Neutrophil (primary cell): Measurements from ENCODE around the gene ZFP36L2.

Experiments
- H3K27ac ChIP-seq: fragments of 200-600 bp; sonication (generic); 2 replicates; pipeline ENCODE4 v1.5.1; 2016; ENCODE audit warnings: mild to moderate bottlenecking, moderate library complexity
- H3K27me3 ChIP-seq: fragments of 200-600 bp; sonication (generic); 2 replicates; pipeline ENCODE4 v1.6.0; 2016; ENCODE audit warnings: mild to moderate bottlenecking
- H3K36me3 ChIP-seq: fragments of 200-600 bp; sonication (generic); 2 replicates; pipeline ENCODE4 v1.5.1; 2017
- H3K4me1 ChIP-seq, 2 experiments: fragments of 200-600 bp in 1 of 2; sonication (generic) in 1 of 2; 1 replicate in 1 of 2; 2 replicates in 1 of 2; pipeline versions ENCODE4 v1.5.1 to v1.6.1; 2013 to 2016; ENCODE audit warnings: low read depth in 1 of 2, low read length in 1 of 2, mild to moderate bottlenecking in 1 of 2, moderate library complexity in 1 of 2; ENCODE audit not compliant: control insufficient read depth in 1 of 2, insufficient read depth in 1 of 2
- H3K4me3 ChIP-seq, 2 experiments: fragments of 200-600 bp in 1 of 2; sonication (generic) in 1 of 2; 1 replicate in 1 of 2; 2 replicates in 1 of 2; pipeline ENCODE4 v1.5.1; 2013 to 2016; ENCODE audit warnings: low read depth in 1 of 2, low read length in 1 of 2, mild to moderate bottlenecking in 1 of 2, moderate library complexity in 1 of 2
- H3K9me3 ChIP-seq: fragments of 200-600 bp; sonication (generic); 2 replicates; pipeline ENCODE4 v1.5.1; 2016
- TF ChIP-seq, protein P1 (sequence below): fragments of 200-600 bp; sonication (generic); IDR thresholded peaks from 2 replicates; pipeline ENCODE4 v1.5.1; 2016; ENCODE audit warnings: antibody characterized with exemption

The ZFP36L2 gene

DNA sequence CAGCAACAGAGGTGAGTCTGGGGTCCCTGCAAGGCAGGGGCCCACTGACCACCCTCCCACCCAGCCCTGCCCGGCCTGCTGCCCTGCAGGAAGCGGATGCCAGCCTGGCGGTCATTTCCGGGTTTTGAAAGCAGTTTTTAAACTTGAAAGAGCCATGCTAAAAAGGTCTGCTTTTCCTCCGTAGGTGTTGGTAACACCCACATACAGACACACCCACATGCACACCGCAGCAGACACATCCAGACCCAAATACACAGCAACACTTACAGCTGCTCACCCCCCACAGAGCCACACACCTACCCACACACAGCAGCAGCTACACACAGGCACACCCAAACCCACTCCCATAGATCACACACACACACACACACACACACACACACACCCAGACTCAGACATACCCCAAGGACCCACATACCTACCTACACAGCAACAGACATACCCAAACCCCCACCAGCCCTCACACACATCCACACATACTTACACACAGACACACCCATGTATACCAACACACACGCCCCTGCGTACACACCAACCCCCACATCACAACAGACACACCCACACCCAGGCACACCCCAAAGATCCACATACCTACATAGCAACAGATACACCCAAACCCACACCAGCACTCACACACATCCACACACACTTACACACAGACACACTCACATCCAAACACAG, 7.6 kb downstream of the ZFP36L2 start:
- Histone ChIP-seq H3K27me3 (no peaks in the 10 kb centered on the region), H3K4me3 (peak overlapping the region; percentile 99 to 100), H3K27ac (peak overlapping the region; percentile 97), H3K36me3 (peaks cover 22% of the 10 kb centered on the region), H3K9me3 (no peaks in the 10 kb centered on the region), H3K4me1 (peaks cover 81 to 91% of the 10 kb centered on the region in 2 experiments)
- TF ChIP-seq, protein P1, sequence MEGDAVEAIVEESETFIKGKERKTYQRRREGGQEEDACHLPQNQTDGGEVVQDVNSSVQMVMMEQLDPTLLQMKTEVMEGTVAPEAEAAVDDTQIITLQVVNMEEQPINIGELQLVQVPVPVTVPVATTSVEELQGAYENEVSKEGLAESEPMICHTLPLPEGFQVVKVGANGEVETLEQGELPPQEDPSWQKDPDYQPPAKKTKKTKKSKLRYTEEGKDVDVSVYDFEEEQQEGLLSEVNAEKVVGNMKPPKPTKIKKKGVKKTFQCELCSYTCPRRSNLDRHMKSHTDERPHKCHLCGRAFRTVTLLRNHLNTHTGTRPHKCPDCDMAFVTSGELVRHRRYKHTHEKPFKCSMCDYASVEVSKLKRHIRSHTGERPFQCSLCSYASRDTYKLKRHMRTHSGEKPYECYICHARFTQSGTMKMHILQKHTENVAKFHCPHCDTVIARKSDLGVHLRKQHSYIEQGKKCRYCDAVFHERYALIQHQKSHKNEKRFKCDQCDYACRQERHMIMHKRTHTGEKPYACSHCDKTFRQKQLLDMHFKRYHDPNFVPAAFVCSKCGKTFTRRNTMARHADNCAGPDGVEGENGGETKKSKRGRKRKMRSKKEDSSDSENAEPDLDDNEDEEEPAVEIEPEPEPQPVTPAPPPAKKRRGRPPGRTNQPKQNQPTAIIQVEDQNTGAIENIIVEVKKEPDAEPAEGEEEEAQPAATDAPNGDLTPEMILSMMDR, result peak; percentile 49

- peak overlapping the region; percentile 97 for H3K27ac ChIP-seq
- peaks cover 87 to 91% of the 10 kb centered on the region in 2 experiments for H3K4me1 ChIP-seq
- TF ChIP-seq, protein P1, result no peak
- H3K4me3 ChIP-seq, result peak overlapping the region; percentile 99 to 100
- no peaks in the 10 kb centered on the region for H3K27me3 ChIP-seq
- H3K36me3 ChIP-seq, result peaks cover 16% of the 10 kb centered on the region
- H3K9me3 ChIP-seq, result no peaks in the 10 kb centered on the region
These were observed 8.2 kb downstream of the ZFP36L2 start for GRCh38 chr2:43218155-43218701.

DNA sequence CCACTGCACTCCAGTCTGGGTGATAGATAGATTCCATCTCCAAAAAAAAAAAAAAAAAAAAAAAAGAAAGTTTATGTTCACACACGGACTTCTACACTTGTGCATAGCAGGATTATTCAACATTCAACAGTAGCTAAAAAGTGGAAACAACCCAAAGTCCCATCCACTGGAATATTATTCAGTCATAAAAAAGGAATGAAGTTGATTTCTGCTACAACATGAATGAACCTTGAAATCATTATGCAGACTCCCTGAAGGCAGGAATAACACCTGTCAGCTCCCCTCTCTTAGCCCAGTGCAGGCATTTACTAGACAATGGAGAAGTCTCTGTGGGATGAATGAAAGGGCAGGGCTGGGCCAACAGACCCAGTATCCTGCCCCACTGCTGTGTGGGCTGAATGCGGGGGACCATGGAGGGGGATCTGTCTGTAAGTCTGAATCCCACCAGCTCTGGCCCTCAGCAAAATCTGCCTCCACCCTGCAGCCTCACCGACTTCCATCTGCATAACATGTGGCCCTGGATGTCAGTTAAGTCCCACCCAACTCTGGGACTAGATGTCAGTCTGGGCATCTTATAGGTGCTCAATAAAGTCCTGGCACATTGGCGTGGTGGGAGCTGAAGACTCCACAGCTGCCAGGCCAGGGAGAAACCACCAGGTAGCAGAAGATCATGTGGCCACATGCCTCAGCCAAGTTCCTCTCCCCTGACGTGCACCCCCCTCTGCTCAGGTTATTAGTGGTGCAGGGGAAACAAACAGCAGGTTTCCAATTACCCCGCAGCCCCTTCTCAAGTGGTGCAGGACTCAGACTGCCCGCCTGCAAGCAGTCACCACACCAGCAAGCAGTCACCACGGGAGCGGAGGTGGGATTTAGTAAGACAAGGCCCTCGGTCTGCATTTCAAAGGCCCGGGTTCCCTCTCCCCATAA, 8.9 kb downstream of the ZFP36L2 start:
- TF ChIP-seq, protein P1, result peak; percentile 27
- no peaks in the 10 kb centered on the region for H3K9me3 ChIP-seq
- H3K4me1 ChIP-seq, result peaks cover 91 to 94% of the 10 kb centered on the region in 2 experiments
- H3K27me3 ChIP-seq, result no peaks in the 10 kb centered on the region
- peak overlapping the region; percentile 97 for H3K27ac ChIP-seq
- H3K36me3 ChIP-seq, result peaks cover 8% of the 10 kb centered on the region
- peak overlapping the region; percentile 99 to 100 for H3K4me3 ChIP-seq

DNA sequence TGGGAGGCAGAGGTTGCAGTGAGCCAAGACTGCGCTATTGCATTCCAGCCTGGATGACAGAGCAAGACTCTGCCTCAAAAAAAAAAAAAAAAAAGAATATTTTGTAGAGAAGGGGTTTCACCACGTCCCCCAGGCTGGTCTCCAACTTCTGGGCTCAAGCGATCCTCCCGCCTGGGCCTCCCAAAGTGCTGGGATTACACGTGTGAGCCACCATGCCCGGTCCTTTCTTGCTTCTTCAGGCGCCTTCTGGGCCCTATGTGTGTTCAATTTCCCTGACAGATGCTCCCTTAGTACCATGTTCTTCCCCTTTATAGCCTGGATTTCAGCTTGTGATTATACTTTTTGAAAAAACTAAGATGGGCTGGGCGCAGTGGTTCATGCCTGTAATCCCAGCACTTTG, 9.8 kb downstream of the ZFP36L2 start:
- no peaks in the 10 kb centered on the region for H3K27me3 ChIP-seq
- peak overlapping the region; percentile 32 for H3K27ac ChIP-seq
- H3K4me1 ChIP-seq, result peaks cover 91 to 94% of the 10 kb centered on the region in 2 experiments
- H3K36me3 ChIP-seq, result no peaks in the 10 kb centered on the region
- TF ChIP-seq, protein P1, result no peak
- H3K9me3 ChIP-seq, result no peaks in the 10 kb centered on the region
- no peak overlapping the region for H3K4me3 ChIP-seq

- H3K4me3 ChIP-seq, result no peak overlapping the region
- TF ChIP-seq, protein P1, result no peak
- H3K27me3 ChIP-seq, result no peaks in the 10 kb centered on the region
- peak overlapping the region; percentile 10 for H3K27ac ChIP-seq
- H3K9me3 ChIP-seq, result no peaks in the 10 kb centered on the region
- peaks cover 91 to 94% of the 10 kb centered on the region in 2 experiments for H3K4me1 ChIP-seq
- H3K36me3 ChIP-seq, result no peaks in the 10 kb centered on the region
These were observed 10.6 kb downstream of the ZFP36L2 start for GRCh38 chr2:43215673-43216255.
